GM11168 (cell line): Measurements from ENCODE around the gene ZBTB2.
"Not testable (repeated sequence)": the region's sequence is repeated elsewhere in the genome, so short reads cannot be mapped to it uniquely, and the experiment has no call there.

Experiments used
- in situ Hi-C: fragments of 300-500 bp; cut with MboI; formaldehyde crosslinking; loops from one replicate; pipeline ENCODE4 v1.12.0; 2022; ENCODE audit warnings: low sequenced_read_pairs; ENCODE audit not compliant: unreplicated experiment

Gene ZBTB2

GRCh38 chr6:151339369-151339768, 52.0 kb downstream of the ZBTB2 start:
- in situ Hi-C loops = loop anchor here (10.0 kb wide), 1 partner anchor 445 kb away; no protein-coding TSS in a partner anchor

GRCh38 chr6:151338651-151339200, 52.6 kb downstream of the ZBTB2 start:
- in situ Hi-C loops = loop anchor here (10.0 kb wide), 1 partner anchor 444 kb away; no protein-coding TSS in a partner anchor

- in situ Hi-C loops = loop anchor here (10.0 kb wide), 1 partner anchor 441 kb away; no protein-coding TSS in a partner anchor
Measured at GRCh38 chr6:151335930-151336329, 55.4 kb downstream of the ZBTB2 start.

- in situ Hi-C loops = loop anchor here (10.0 kb wide), 1 partner anchor 435 kb away; no protein-coding TSS in a partner anchor
Measured at GRCh38 chr6:151330130-151330696, 61.1 kb downstream of the ZBTB2 start.

GRCh38 chr6:151327101-151327500, 64.3 kb downstream of the ZBTB2 start:
- in situ Hi-C loops = loop anchor here (5.0 kb wide), 1 partner anchor 315 kb away; no protein-coding TSS in a partner anchor

GRCh38 chr6:151326116-151326825, 65.1 kb downstream of the ZBTB2 start:
- in situ Hi-C loops = loop anchor here (5.0 kb wide), 1 partner anchor 314 kb away; no protein-coding TSS in a partner anchor

- in situ Hi-C loops = loop anchor here (5.0 kb wide), 1 partner anchor 313 kb away; no protein-coding TSS in a partner anchor
Measured at GRCh38 chr6:151325075-151326050, 66.0 kb downstream of the ZBTB2 start.

GRCh38 chr6:151324488-151324825, 66.9 kb downstream of the ZBTB2 start:
- in situ Hi-C loops = no loop called here

- in situ Hi-C loops = no loop called here
Measured at GRCh38 chr6:151323791-151324487, 67.4 kb downstream of the ZBTB2 start.

GRCh38 chr6:151322570-151322969, 68.8 kb downstream of the ZBTB2 start:
- in situ Hi-C loops = no loop called here

- in situ Hi-C loops = no loop called here
Measured at GRCh38 chr6:151321438-151321837, 69.9 kb downstream of the ZBTB2 start.

GRCh38 chr6:151320140-151320539, 71.2 kb downstream of the ZBTB2 start:
- in situ Hi-C loops = no loop called here

GRCh38 chr6:151317995-151318365, 73.4 kb downstream of the ZBTB2 start:
- in situ Hi-C loops = no loop called here

- in situ Hi-C loops = no loop called here
Measured at GRCh38 chr6:151317103-151317994, 74.0 kb downstream of the ZBTB2 start.

- in situ Hi-C loops = not testable (repeated sequence)
Measured at GRCh38 chr6:151315661-151316060, 75.7 kb downstream of the ZBTB2 start.
